ENCODE measurements around the gene SPTBN1. TPM values are rescaled to one million over a fixed set of nuclear protein-coding genes. Genes with fewer than 3 reads are reported as not detected.

Gene SPTBN1
- total and polyA plus RNA-seq, 2 donors (not counting 3 experiments of a cell fraction or from before 2014, with no cell fraction given) = 63.3 to 320 TPM

DNA sequence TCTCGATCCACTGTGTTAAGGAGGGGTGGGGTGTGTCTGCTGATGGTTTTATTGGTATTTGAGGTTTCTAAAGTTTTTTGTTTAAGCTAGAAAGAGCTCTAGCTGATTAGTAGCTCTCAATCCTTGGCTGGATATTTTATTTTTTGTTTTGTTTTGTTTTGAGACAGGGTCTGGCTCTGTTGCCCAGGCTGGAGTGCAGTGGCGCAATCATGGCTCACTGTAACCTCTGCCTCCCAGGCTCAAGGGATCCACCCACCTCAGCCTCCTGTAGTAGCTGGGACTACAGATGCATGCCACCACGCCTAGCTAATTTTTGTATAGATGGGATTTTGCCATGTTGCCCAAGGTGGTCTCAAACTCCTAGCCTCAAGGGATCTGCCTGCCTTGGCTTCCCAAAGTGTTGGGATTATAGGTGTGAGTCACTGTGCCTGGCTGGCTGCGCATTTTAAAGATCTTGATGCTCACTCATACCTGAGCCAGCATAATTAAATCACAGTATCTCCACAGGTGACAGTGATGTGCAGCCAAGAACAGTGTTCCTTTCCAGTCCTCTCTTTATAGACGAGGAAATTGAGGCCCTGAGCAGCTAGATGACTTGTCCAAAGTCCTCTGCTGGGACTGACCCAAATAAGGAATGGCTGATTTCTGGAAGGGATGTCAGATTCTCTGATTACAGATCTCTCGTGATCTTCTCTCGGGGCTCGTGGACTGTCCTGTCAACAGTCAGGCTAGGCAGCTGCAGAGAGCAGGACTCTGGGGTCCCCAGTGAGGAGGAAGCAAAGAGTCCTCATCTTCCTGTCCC lies 44.5 kb downstream of the SPTBN1 start:
- CTCF ChIA-PET = interaction anchor here (0.7 to 5.5 kb wide), 5 partner anchors 19 to 393 kb away, joined by 4 to 50 read pairs (median 10); no protein-coding TSS in a partner anchor

DNA sequence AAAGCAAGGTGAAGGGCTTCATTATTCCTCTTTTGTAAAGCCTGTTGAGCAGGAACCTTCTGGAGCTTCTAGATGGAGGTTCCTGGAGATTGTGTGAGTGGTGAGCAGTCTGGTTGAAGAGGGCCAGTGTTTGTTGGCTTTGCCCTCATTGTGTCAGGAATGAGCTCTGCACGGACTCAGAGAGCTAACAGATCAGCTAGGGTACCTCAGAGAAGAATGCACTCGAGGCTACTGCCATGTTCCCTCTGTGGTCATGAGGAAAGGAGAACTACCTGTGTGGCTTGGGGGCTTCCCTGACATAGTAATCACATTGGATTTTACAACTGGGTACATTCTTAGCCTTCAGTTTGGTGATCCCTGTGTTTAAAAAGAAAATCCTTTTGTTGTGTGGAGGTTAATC lies 46.6 kb downstream of the SPTBN1 start:
- no TSS peak for BruUV-seq (replicated peaks)
- no peaks in the 10 kb centered on the region for H4K20me1 ChIP-seq (replicated peaks; ENCODE audit: control insufficient read depth, extremely low read depth, insufficient read depth, low read length)

More for the DNA sequence above, 44.5 kb downstream of the SPTBN1 start:
- no peak overlapping the region for H3K9ac ChIP-seq (replicated peaks; ENCODE audit: extremely low read depth, insufficient read depth, low read length)
- peaks cover 8% of the 10 kb centered on the region for H3K4me1 ChIP-seq (ENCODE audit: control insufficient read depth, extremely low read depth, insufficient read depth, low read length)
- intact Hi-C loops (cut with micrococcal nuclease) (no loop called here), dilution Hi-C loops (cut with MboI; ENCODE audit: extremely low pct_ligation_motif_present, low sequenced_read_pairs) (no loop called here)
- DNase-seq (ENCODE audit: low read depth, low spot score) (no peak), FAIRE-seq (no peak)
- H3K36me3 ChIP-seq (ENCODE audit: control insufficient read depth in 2 of 2, extremely low read depth in 1 of 2, insufficient read depth in 2 of 2, low read length in 2 of 2) = no peaks in the 10 kb centered on the region
- no peaks in the 10 kb centered on the region for H4K20me1 ChIP-seq (replicated peaks; ENCODE audit: control insufficient read depth, extremely low read depth, insufficient read depth, low read length)
- H3K79me2 ChIP-seq (ENCODE audit: control insufficient read depth, insufficient read depth, low read length) = peaks cover 6% of the 10 kb centered on the region
- no peaks in the 10 kb centered on the region for H3K9me1 ChIP-seq (replicated peaks; ENCODE audit: control insufficient read depth, extremely low read depth, insufficient read depth, low read length)
- H2AFZ ChIP-seq (ENCODE audit: low read depth, low read length) = no peak overlapping the region
- no peak overlapping the region for H3K27ac ChIP-seq (ENCODE audit: insufficient read depth, low read depth, low read length)
- BruUV-seq (replicated peaks) = no TSS peak
- no peaks in the 10 kb centered on the region for H3K9me3 ChIP-seq (replicated peaks; ENCODE audit: control insufficient read depth, insufficient read depth, low read length)
- POLR2A ChIA-PET = no interaction called here
- H3K4me2 ChIP-seq (ENCODE audit: insufficient read depth, low read length) = no peak overlapping the region
- TF ChIP-seq FOS (IDR thresholded peaks at IDR 0.05; ENCODE audit: borderline replicate concordance, insufficient read depth, low read length) = no peak
- H3K4me3 ChIP-seq (replicated peaks in 1 of 3; ENCODE audit: insufficient read depth in 1 of 3, low read depth in 1 of 3, low read length in 3 of 3) = no peak overlapping the region
- H3K27me3 ChIP-seq (ENCODE audit: control insufficient read depth in 2 of 2, insufficient read depth in 2 of 2, low read length in 2 of 2) = no peaks in the 10 kb centered on the region

More for the DNA sequence above, 46.6 kb downstream of the SPTBN1 start:
- Histone ChIP-seq H2AFZ (ENCODE audit: low read depth, low read length) (no peak overlapping the region), H3K9ac (replicated peaks; ENCODE audit: extremely low read depth, insufficient read depth, low read length) (no peak overlapping the region), H3K36me3 (ENCODE audit: control insufficient read depth in 2 of 2, extremely low read depth in 1 of 2, insufficient read depth in 2 of 2, low read length in 2 of 2) (no peaks in the 10 kb centered on the region), H3K4me2 (ENCODE audit: insufficient read depth, low read length) (no peak overlapping the region), H3K9me3 (replicated peaks; ENCODE audit: control insufficient read depth, insufficient read depth, low read length) (no peaks in the 10 kb centered on the region), H3K27me3 (ENCODE audit: control insufficient read depth in 2 of 2, insufficient read depth in 2 of 2, low read length in 2 of 2) (no peaks in the 10 kb centered on the region), H3K4me1 (ENCODE audit: control insufficient read depth, extremely low read depth, insufficient read depth, low read length) (peaks cover 5% of the 10 kb centered on the region), H3K79me2 (ENCODE audit: control insufficient read depth, insufficient read depth, low read length) (peaks cover 6% of the 10 kb centered on the region), H3K27ac (ENCODE audit: insufficient read depth, low read depth, low read length) (no peak overlapping the region), H3K9me1 (replicated peaks; ENCODE audit: control insufficient read depth, extremely low read depth, insufficient read depth, low read length) (no peaks in the 10 kb centered on the region), H3K4me3 (replicated peaks in 1 of 3; ENCODE audit: insufficient read depth in 1 of 3, low read depth in 1 of 3, low read length in 3 of 3) (no peak overlapping the region)
- dilution Hi-C loops (cut with MboI; ENCODE audit: extremely low pct_ligation_motif_present, low sequenced_read_pairs) (no loop called here), intact Hi-C loops (cut with micrococcal nuclease) (loop anchor here (1.0 to 2.0 kb wide), 4 partner anchors 46 to 395 kb away; partner anchors contain the start of genes ACYP2 and SPTBN1)
- TF ChIP-seq, protein P1, sequence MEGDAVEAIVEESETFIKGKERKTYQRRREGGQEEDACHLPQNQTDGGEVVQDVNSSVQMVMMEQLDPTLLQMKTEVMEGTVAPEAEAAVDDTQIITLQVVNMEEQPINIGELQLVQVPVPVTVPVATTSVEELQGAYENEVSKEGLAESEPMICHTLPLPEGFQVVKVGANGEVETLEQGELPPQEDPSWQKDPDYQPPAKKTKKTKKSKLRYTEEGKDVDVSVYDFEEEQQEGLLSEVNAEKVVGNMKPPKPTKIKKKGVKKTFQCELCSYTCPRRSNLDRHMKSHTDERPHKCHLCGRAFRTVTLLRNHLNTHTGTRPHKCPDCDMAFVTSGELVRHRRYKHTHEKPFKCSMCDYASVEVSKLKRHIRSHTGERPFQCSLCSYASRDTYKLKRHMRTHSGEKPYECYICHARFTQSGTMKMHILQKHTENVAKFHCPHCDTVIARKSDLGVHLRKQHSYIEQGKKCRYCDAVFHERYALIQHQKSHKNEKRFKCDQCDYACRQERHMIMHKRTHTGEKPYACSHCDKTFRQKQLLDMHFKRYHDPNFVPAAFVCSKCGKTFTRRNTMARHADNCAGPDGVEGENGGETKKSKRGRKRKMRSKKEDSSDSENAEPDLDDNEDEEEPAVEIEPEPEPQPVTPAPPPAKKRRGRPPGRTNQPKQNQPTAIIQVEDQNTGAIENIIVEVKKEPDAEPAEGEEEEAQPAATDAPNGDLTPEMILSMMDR (IDR thresholded peaks at IDR 0.05; ENCODE audit: extremely low read depth in 1 of 2, insufficient read depth in 1 of 2, low read depth in 1 of 2, low read length in 2 of 2) = no peak
- TF ChIP-seq MYC (IDR thresholded peaks at IDR 0.05; ENCODE audit: low read depth, low read length) = no peak
- TF ChIP-seq JUN (IDR thresholded peaks at IDR 0.05; ENCODE audit: borderline replicate concordance, insufficient read depth, insufficient read length, low read depth) = no peak
- no peak for TF ChIP-seq POLR2AphosphoS5 (IDR thresholded peaks at IDR 0.05; ENCODE audit: insufficient read depth, low read depth, low read length)
- TF ChIP-seq FOS (IDR thresholded peaks at IDR 0.05; ENCODE audit: borderline replicate concordance, insufficient read depth, low read length) = no peak
- TF ChIP-seq POLR2A (IDR thresholded peaks at IDR 0.05; ENCODE audit: low read depth, low read length) = no peak
- ChIA-PET CTCF (interaction anchor here (0.6 to 5.5 kb wide), 23 partner anchors 10 to 398 kb away, joined by 3 to 50 read pairs (median 6); a partner anchor contains a TSS), POLR2A (no interaction called here)
- DNase-seq (ENCODE audit: low read depth, low spot score) (no peak), FAIRE-seq (no peak)
